ENCODE results near the gene NME5.

Gene NME5

DNA sequence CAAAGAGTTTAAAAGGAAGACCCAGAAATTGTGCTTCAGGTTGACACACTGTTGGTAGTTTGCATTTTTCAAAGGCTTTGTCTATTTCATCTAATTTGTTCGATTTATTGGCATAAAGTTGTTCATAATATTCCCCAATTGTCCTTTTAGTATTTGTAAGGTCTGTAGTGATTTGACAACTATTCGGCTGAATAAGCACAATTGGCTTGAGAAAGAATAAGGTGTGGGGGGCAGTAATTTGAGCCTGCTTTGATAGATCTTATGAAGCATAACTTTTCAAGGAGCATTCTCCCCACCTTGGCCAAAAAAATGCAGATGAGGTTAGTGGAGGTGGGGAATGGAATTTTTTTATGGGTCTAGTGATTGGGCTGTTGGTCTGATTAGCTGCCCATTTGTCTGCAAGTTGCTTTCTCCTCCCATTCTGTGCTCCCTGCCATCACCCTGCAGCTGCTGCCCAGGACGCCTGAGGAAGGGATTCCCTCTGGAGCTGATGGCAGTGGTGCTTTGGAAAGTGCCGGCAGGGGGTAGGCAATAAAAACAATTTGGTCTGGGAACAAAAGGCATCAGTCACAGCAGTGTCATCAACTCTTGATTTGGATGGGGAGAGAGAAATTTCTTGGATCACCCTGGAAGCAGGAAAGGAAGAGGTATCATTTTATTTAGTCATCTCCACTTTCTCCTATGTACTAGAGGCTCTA lies 28.8 kb downstream of the NME5 start:
- TF ChIP-seq, protein P1, sequence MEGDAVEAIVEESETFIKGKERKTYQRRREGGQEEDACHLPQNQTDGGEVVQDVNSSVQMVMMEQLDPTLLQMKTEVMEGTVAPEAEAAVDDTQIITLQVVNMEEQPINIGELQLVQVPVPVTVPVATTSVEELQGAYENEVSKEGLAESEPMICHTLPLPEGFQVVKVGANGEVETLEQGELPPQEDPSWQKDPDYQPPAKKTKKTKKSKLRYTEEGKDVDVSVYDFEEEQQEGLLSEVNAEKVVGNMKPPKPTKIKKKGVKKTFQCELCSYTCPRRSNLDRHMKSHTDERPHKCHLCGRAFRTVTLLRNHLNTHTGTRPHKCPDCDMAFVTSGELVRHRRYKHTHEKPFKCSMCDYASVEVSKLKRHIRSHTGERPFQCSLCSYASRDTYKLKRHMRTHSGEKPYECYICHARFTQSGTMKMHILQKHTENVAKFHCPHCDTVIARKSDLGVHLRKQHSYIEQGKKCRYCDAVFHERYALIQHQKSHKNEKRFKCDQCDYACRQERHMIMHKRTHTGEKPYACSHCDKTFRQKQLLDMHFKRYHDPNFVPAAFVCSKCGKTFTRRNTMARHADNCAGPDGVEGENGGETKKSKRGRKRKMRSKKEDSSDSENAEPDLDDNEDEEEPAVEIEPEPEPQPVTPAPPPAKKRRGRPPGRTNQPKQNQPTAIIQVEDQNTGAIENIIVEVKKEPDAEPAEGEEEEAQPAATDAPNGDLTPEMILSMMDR (IDR thresholded peaks at IDR 0.05; ENCODE audit: low read depth, low read length), result no peak
- no peaks in the 10 kb centered on the region for H3K9me3 ChIP-seq (ENCODE audit: severe bottlenecking)
- no peak for DNase-seq
- no peaks in the 10 kb centered on the region for H3K27me3 ChIP-seq (ENCODE audit: insufficient read depth, low read depth, severe bottlenecking)
- no peak overlapping the region for H3K4me3 ChIP-seq (ENCODE audit: low read depth, low read length)
- no peaks in the 10 kb centered on the region for H3K36me3 ChIP-seq
- no peak overlapping the region for H3K27ac ChIP-seq

DNA sequence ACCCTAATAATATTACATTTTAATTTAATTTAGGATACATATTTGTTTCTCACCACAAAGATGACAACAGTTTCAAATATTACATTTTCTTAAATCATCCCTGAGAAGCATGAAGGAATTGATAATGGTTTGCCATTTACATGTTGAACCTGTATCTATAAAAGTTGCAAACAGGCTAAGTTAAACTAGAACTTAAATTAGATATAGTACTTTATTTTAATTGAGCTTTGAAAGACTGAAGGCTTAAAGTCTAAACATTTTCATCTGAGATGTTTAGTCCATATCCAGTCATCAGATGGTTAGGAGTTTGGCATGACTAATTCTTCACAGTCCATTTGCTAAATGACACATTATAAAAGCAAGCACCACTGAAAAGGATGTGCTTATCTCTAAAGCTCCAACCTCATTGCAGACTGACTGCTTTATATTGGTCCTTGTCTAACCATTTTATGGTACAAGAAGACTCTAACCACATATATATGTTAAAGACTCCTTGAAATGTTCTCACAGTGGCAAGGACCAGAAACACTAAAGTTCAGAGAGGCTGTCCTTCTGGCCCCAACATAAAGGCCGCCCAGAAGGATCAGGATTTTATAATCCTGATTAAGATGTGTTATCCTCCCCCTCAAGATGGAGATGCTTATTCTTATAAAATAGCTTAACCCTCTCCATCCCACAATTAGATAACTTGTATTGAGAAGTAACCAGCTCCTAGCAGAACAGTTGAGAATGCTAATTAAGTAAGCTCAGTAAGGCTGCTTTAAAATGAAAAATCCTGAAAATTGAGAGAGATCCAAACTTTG lies 29.6 kb downstream of the NME5 start:
- H3K9me3 ChIP-seq (ENCODE audit: severe bottlenecking), result no peaks in the 10 kb centered on the region
- no peaks in the 10 kb centered on the region for H3K27me3 ChIP-seq (ENCODE audit: insufficient read depth, low read depth, severe bottlenecking)
- TF ChIP-seq, protein P1 (IDR thresholded peaks at IDR 0.05; ENCODE audit: low read depth, low read length), result no peak
- H3K4me3 ChIP-seq (ENCODE audit: low read depth, low read length), result no peak overlapping the region
- DNase-seq, result no peak
- no peaks in the 10 kb centered on the region for H3K36me3 ChIP-seq
- H3K27ac ChIP-seq, result no peak overlapping the region

DNA sequence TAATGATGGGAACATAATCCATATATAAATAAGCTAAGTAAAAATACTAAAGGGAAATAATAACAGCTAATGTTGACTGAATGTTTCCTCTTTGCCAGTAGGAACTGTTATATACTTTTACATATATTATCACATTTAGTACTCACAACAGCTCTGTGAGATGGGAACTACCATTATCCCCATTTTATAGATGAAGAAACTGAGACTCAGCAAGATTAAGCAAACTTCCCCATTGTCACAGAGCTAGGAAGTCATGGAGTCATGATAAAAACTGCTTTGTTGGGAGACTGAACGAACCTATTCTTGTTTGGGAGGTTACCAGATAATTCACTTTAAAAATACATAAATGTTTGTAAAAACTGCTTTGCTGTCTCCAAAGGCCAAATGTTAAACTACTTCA lies 32.0 kb downstream of the NME5 start:
- TF ChIP-seq, protein P1 (IDR thresholded peaks at IDR 0.05; ENCODE audit: low read depth, low read length), result no peak
- Histone ChIP-seq H3K27me3 (ENCODE audit: insufficient read depth, low read depth, severe bottlenecking) (no peaks in the 10 kb centered on the region), H3K36me3 (no peaks in the 10 kb centered on the region), H3K9me3 (ENCODE audit: severe bottlenecking) (no peaks in the 10 kb centered on the region), H3K4me3 (ENCODE audit: low read depth, low read length) (no peak overlapping the region), H3K27ac (no peak overlapping the region)
- DNase-seq, result no peak

DNA sequence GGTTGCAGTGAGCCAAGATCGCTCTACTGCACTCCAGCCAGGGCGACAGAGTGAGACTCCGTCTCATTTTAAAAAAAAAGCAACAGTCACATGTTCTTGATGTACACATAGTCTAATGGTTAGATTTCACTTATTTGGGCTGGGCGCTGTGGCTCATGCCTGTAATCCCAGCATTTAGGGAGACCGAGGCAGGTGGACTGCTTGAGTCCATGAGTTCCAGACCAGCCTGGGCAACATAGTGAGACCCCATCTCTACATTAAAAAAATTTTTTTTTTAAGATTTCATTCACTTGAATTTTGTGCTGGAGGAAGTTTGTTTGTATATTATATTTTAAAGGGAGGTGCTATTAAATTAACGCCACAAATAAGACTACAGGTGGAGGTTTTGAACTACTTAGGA lies 33.5 kb downstream of the NME5 start:
- TF ChIP-seq, protein P1 (IDR thresholded peaks at IDR 0.05; ENCODE audit: low read depth, low read length), result no peak

DNA sequence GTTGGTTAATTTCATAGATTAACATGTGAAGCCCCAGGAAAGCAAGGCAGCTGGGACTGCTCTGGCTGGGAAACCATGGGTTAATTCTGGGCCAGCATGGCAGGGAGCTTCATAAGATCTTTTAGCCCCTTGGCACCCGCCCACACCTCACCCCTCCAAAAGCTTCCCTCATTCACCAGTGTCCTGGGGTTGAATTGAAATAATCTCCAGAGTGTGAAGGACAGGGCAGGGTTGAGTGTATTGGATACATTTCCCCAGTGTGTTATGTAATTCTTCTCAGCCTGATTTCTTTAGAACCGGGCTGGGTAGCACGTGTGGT lies 36.0 kb downstream of the NME5 start:
- Histone ChIP-seq H3K4me3 (ENCODE audit: low read depth, low read length) (no peak overlapping the region), H3K36me3 (no peaks in the 10 kb centered on the region), H3K27me3 (ENCODE audit: insufficient read depth, low read depth, severe bottlenecking) (no peaks in the 10 kb centered on the region), H3K27ac (no peak overlapping the region), H3K9me3 (ENCODE audit: severe bottlenecking) (no peaks in the 10 kb centered on the region)
- TF ChIP-seq, protein P1 (IDR thresholded peaks at IDR 0.05; ENCODE audit: low read depth, low read length), result no peak
- no peak for DNase-seq

More for the DNA sequence above, 33.5 kb downstream of the NME5 start:
- Histone ChIP-seq H3K27ac (no peak overlapping the region), H3K9me3 (ENCODE audit: severe bottlenecking) (no peaks in the 10 kb centered on the region), H3K27me3 (ENCODE audit: insufficient read depth, low read depth, severe bottlenecking) (no peaks in the 10 kb centered on the region), H3K4me3 (ENCODE audit: low read depth, low read length) (no peak overlapping the region), H3K36me3 (no peaks in the 10 kb centered on the region)
- no peak for DNase-seq
